ENCODE data around the gene ABHD11. TPM values are rescaled to one million over a fixed set of nuclear protein-coding genes. Genes with fewer than 3 reads are reported as not detected.
"Not testable (repeated sequence)": the region's sequence is repeated elsewhere in the genome, so short reads cannot be mapped to it uniquely, and the experiment has no call there.

The ABHD11 gene
- total RNA-seq, 1 experiment from 2014 or later: 67.7 TPM

DNA sequence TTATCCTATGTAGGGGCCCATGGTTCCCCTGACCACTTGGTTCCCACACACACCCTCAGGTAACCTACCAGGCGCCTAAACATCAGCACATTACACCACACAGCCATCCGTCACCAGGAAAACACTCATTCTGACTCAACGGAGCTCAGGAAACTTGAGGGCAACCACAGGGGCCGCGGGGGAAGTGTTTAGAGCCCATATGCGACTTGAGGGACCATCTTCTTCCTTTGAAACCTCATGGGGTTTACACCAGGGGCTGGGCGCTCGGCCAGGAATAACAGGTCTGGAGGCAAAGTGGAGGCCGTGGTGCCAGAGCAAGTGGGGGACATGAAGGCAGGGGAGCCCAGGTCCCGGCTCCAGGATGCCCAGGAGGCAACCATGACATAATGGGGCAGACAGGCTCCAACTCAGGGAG is 20.6 kb downstream of the ABHD11 start:
- Mint-ChIP-seq H3K4me3 (ENCODE audit: low read depth, unreplicated experiment) (peak overlapping the region; percentile 74), H3K27me3 (ENCODE audit: unreplicated experiment) (no peaks in the 10 kb centered on the region), H3K4me1 (ENCODE audit: low read depth, unreplicated experiment) (peaks cover 21% of the 10 kb centered on the region), H3K9me3 (ENCODE audit: low read depth, unreplicated experiment) (no peaks in the 10 kb centered on the region), H3K27ac (ENCODE audit: unreplicated experiment) (peak overlapping the region; percentile 60), H3K36me3 (ENCODE audit: insufficient read depth, unreplicated experiment) (peaks cover 49% of the 10 kb centered on the region)
- peak; percentile 20 for DNase-seq
- CTCF ChIA-PET: no interaction called here
- no peak for TF ChIP-seq CTCF (IDR thresholded peaks at IDR 0.05; ENCODE audit: unreplicated experiment)
- intact Hi-C loops (cut with micrococcal nuclease; ENCODE audit: unreplicated experiment): no loop called here
- TSS peak; percentile 60 for BruUV-seq (replicated peaks)

DNA sequence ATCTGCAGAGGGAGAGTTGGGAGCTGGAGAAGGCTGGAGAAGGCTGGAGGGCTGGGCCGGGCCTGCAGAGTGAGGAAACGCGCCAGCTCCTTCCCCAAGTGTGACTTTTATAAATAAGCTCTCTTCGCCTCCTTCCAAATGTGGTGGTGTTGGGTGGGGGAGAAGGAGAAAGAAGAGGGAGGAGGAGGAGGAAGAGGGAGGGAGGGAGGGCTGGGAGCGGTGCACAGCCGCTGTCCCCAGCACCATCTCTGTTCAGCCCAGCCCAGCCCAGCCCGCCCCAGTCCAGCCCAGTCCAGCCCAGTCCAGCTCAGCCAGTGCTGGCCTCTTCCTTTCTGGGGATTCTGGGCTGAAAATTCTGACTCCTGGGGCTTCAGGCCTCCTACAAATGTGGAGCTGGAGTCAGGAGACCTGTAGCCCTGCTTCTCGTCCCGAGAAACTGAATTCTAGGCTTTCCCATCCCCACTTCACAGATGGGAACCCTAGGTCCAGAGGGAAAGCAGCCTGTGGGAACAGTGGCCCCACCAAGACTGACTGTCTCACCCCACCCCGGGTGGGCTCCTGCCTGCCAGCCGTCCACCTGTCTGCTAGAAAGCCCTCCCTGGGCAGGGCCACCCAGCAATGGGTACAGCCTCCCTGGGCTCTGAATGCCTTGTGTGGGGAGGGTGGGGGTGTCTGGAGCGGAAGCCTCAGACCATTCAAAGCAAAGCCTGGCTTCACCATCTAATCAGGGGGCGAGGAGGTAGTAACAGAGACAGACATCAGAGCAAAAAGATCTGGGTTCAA is 21.4 kb downstream of the ABHD11 start:
- Mint-ChIP-seq H3K4me1 (ENCODE audit: low read depth, unreplicated experiment) (peaks cover 28% of the 10 kb centered on the region), H3K4me3 (ENCODE audit: low read depth, unreplicated experiment) (peak overlapping the region; percentile 74), H3K27me3 (ENCODE audit: unreplicated experiment) (no peaks in the 10 kb centered on the region), H3K27ac (ENCODE audit: unreplicated experiment) (peak overlapping the region; percentile 60), H3K36me3 (ENCODE audit: insufficient read depth, unreplicated experiment) (peaks cover 56% of the 10 kb centered on the region), H3K9me3 (ENCODE audit: low read depth, unreplicated experiment) (no peaks in the 10 kb centered on the region)
- BruUV-seq (replicated peaks): no TSS peak
- DNase-seq: no peak
- TF ChIP-seq CTCF (IDR thresholded peaks at IDR 0.05; ENCODE audit: unreplicated experiment): no peak
- intact Hi-C loops (cut with micrococcal nuclease; ENCODE audit: unreplicated experiment): no loop called here
- CTCF ChIA-PET: interaction anchor here (0.5 to 0.7 kb wide), 2 partner anchors 8 to 10 kb away, joined by 3 read pairs; no protein-coding TSS in a partner anchor

GRCh38 chr7:73716318-73716890 is 22.2 kb downstream of the ABHD11 start:
- Mint-ChIP-seq H3K9me3 (ENCODE audit: low read depth, unreplicated experiment) (no peaks in the 10 kb centered on the region), H3K4me1 (ENCODE audit: low read depth, unreplicated experiment) (peaks cover 37% of the 10 kb centered on the region), H3K27me3 (ENCODE audit: unreplicated experiment) (no peaks in the 10 kb centered on the region), H3K36me3 (ENCODE audit: insufficient read depth, unreplicated experiment) (peaks cover 60% of the 10 kb centered on the region), H3K4me3 (ENCODE audit: low read depth, unreplicated experiment) (peak overlapping the region; percentile 49), H3K27ac (ENCODE audit: unreplicated experiment) (peak overlapping the region; percentile 60)
- CTCF ChIA-PET: interaction anchor here (0.5 to 1.1 kb wide), 5 partner anchors 9 to 287 kb away, joined by 3 to 6 read pairs (median 3); no protein-coding TSS in a partner anchor
- intact Hi-C loops (cut with micrococcal nuclease; ENCODE audit: unreplicated experiment): no loop called here
- TF ChIP-seq CTCF (IDR thresholded peaks at IDR 0.05; ENCODE audit: unreplicated experiment): no peak
- DNase-seq: no peak
- BruUV-seq (replicated peaks): no TSS peak

GRCh38 chr7:73715648-73716317 is 22.8 kb downstream of the ABHD11 start:
- peaks cover 60% of the 10 kb centered on the region for H3K36me3 Mint-ChIP-seq (ENCODE audit: insufficient read depth, unreplicated experiment)
- intact Hi-C loops (cut with micrococcal nuclease; ENCODE audit: unreplicated experiment): no loop called here
- H3K4me3 Mint-ChIP-seq (ENCODE audit: low read depth, unreplicated experiment): peak overlapping the region; percentile 49
- no peak for TF ChIP-seq CTCF (IDR thresholded peaks at IDR 0.05; ENCODE audit: unreplicated experiment)
- peak overlapping the region; percentile 60 for H3K27ac Mint-ChIP-seq (ENCODE audit: unreplicated experiment)
- no peaks in the 10 kb centered on the region for H3K9me3 Mint-ChIP-seq (ENCODE audit: low read depth, unreplicated experiment)
- DNase-seq: peak; percentile 87
- CTCF ChIA-PET: interaction anchor here (0.5 to 1.1 kb wide), 4 partner anchors 9 to 287 kb away, joined by 3 to 6 read pairs (median 4); partner anchors contain the start of gene ABHD11
- BruUV-seq (replicated peaks): no TSS peak
- peaks cover 37% of the 10 kb centered on the region for H3K4me1 Mint-ChIP-seq (ENCODE audit: low read depth, unreplicated experiment)
- H3K27me3 Mint-ChIP-seq (ENCODE audit: unreplicated experiment): no peaks in the 10 kb centered on the region

GRCh38 chr7:73713319-73713718 is 25.3 kb downstream of the ABHD11 start:
- intact Hi-C loops (cut with micrococcal nuclease; ENCODE audit: unreplicated experiment); H3K27ac Mint-ChIP-seq (ENCODE audit: unreplicated experiment); BruUV-seq (replicated peaks); H3K27me3 Mint-ChIP-seq (ENCODE audit: unreplicated experiment); DNase-seq; H3K4me3 Mint-ChIP-seq (ENCODE audit: low read depth, unreplicated experiment); CTCF ChIA-PET; H3K9me3 Mint-ChIP-seq (ENCODE audit: low read depth, unreplicated experiment): not testable (repeated sequence)
- Mint-ChIP-seq H3K4me1 (ENCODE audit: low read depth, unreplicated experiment) (peaks cover 37% of the 10 kb centered on the region), H3K36me3 (ENCODE audit: insufficient read depth, unreplicated experiment) (peaks cover 49% of the 10 kb centered on the region)

All from Calu3 (cell line).